HEK293 (cell line): Measurements from ENCODE around the gene COL5A1.

ENCODE experiments used
- BCL11A ChIP-seq: fragments of 450-650 bp; formaldehyde crosslinking; IDR thresholded peaks from 2 replicates; pipeline ENCODE4 v1.5.1; 2016; ENCODE audit warnings: low read depth, missing biosample characterization, missing genetic modification characterization
- GLI4 ChIP-seq: fragments of 450-650 bp; formaldehyde crosslinking; IDR thresholded peaks from 2 replicates; pipeline ENCODE4 v1.5.1; 2016; ENCODE audit warnings: missing biosample characterization, missing genetic modification characterization
- SP2 ChIP-seq: fragments of 450-650 bp; formaldehyde crosslinking; IDR thresholded peaks from 2 replicates; pipeline ENCODE4 v1.5.1; 2016; ENCODE audit warnings: missing biosample characterization, missing genetic modification characterization
- TCF7L2 ChIP-seq: IDR thresholded peaks from 2 replicates; pipeline ENCODE4 v1.6.1; 2011; ENCODE audit warnings: low read depth, mild to moderate bottlenecking, inconsistent platforms, low read length, moderate library complexity, borderline replicate concordance
- WT1 ChIP-seq: fragments of 450-650 bp; formaldehyde crosslinking; IDR thresholded peaks from 2 replicates; pipeline ENCODE4 v1.5.1; 2016; ENCODE audit warnings: missing biosample characterization, missing genetic modification characterization
- ZBTB8A ChIP-seq: fragments of 450-650 bp; formaldehyde crosslinking; IDR thresholded peaks from 2 replicates; pipeline ENCODE4 v1.5.1; 2016; ENCODE audit warnings: missing biosample characterization, missing genetic modification characterization
- ZEB2 ChIP-seq: fragments of 450-650 bp; formaldehyde crosslinking; IDR thresholded peaks from 2 replicates; pipeline ENCODE4 v1.5.1; 2016; ENCODE audit warnings: missing biosample characterization, missing genetic modification characterization
- ZNF423 ChIP-seq: fragments of 450-650 bp; formaldehyde crosslinking; IDR thresholded peaks from 2 replicates; pipeline ENCODE4 v1.5.1; 2016; ENCODE audit warnings: missing biosample characterization, missing genetic modification characterization
- ZNF513 ChIP-seq: fragments of 450-650 bp; IDR thresholded peaks from 2 replicates; pipeline ENCODE4 v1.5.1; 2018; ENCODE audit warnings: missing biosample characterization, missing genetic modification characterization
- ZNF629 ChIP-seq: fragments of 450-650 bp; formaldehyde crosslinking; IDR thresholded peaks from 2 replicates; pipeline ENCODE4 v1.5.1; 2017; ENCODE audit warnings: missing biosample characterization, missing genetic modification characterization
- ZNF776 ChIP-seq: fragments of 450-650 bp; formaldehyde crosslinking; IDR thresholded peaks from 2 replicates; pipeline ENCODE4 v1.5.0; 2017; ENCODE audit warnings: missing biosample characterization, missing genetic modification characterization, borderline replicate concordance
- ZSCAN16 ChIP-seq: fragments of 450-650 bp; formaldehyde crosslinking; IDR thresholded peaks from 2 replicates; pipeline ENCODE4 v1.5.1; 2016; ENCODE audit warnings: missing biosample characterization, missing genetic modification characterization
- ZSCAN23 ChIP-seq: fragments of 450-650 bp; formaldehyde crosslinking; IDR thresholded peaks from 2 replicates; pipeline ENCODE4 v1.5.1; 2016; ENCODE audit warnings: missing biosample characterization, missing genetic modification characterization
- TF ChIP-seq, protein P1 (sequence below): fragments of 450-650 bp; formaldehyde crosslinking; IDR thresholded peaks from 2 replicates; pipeline ENCODE4 v1.5.1; 2016; ENCODE audit warnings: missing biosample characterization, missing genetic modification characterization

DNA sequence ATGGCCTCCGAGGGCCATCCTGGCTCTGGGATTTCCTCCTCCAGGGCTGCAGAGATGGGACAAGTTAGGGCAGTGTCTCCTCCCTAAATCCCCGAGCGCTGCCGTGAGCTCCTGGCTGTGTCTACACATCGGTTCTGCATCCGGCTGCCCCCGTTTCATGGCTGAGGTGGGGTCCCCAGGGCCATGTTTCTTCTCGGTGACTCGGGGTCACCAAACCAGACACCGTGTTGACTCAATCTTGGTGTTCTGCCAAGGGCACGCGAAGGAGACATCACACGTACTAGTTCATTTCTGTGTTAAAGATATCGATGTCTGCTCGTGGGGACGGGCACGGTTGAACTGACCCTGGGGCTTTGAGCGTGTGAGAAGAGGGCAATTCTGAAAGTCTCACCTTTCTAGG is 60.7 kb downstream of the COL5A1 start:
- TF ChIP-seq ZNF423 (tag by site-specific recombination) (no peak), ZSCAN16 (tag by site-specific recombination) (no peak), ZNF629 (tag by site-specific recombination) (no peak), GLI4 (tag by site-specific recombination) (no peak), ZEB2 (tag by site-specific recombination) (no peak), WT1 (tag by site-specific recombination) (no peak), TCF7L2 (no peak), ZNF776 (tag by site-specific recombination) (no peak), BCL11A (tag by site-specific recombination) (no peak), ZBTB8A (tag by site-specific recombination) (no peak), SP2 (tag by site-specific recombination) (no peak), ZSCAN23 (tag by site-specific recombination) (no peak), ZNF513 (tag by site-specific recombination) (no peak)
- TF ChIP-seq, protein P1, sequence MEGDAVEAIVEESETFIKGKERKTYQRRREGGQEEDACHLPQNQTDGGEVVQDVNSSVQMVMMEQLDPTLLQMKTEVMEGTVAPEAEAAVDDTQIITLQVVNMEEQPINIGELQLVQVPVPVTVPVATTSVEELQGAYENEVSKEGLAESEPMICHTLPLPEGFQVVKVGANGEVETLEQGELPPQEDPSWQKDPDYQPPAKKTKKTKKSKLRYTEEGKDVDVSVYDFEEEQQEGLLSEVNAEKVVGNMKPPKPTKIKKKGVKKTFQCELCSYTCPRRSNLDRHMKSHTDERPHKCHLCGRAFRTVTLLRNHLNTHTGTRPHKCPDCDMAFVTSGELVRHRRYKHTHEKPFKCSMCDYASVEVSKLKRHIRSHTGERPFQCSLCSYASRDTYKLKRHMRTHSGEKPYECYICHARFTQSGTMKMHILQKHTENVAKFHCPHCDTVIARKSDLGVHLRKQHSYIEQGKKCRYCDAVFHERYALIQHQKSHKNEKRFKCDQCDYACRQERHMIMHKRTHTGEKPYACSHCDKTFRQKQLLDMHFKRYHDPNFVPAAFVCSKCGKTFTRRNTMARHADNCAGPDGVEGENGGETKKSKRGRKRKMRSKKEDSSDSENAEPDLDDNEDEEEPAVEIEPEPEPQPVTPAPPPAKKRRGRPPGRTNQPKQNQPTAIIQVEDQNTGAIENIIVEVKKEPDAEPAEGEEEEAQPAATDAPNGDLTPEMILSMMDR (tag by site-specific recombination): no peak
